Right cardiac atrium (tissue), 5 donors: ENCODE results near the gene CCDC82. TPM values are rescaled to one million over a fixed set of nuclear protein-coding genes. Genes with fewer than 3 reads are reported as not detected.

Experiments used
- ATAC-seq, 2 donors: fragments of 200-7000 bp; cut with Tn5 transposase; one replicate each; pipeline versions ENCODE4 v1.8.0 to v1.9.1; 2020; ENCODE audit warnings: moderate library complexity in 2 of 2, mild to moderate bottlenecking in 1 of 2
- DNase-seq, 3 donors: peaks; one replicate each; pipeline ENCODE4 v3.0.0-alpha.2; 2020
- H3K27ac ChIP-seq: one replicate; pipeline ENCODE4 v1.5.1; 2013; ENCODE audit warnings: mild to moderate bottlenecking, low read length, control low read depth, moderate library complexity
- H3K27me3 ChIP-seq: one replicate; pipeline ENCODE4 v1.6.1; 2013; ENCODE audit not compliant: control insufficient read depth, insufficient read depth
- H3K4me1 ChIP-seq: one replicate; pipeline ENCODE4 v1.6.1; 2013; ENCODE audit warnings: low read length; ENCODE audit not compliant: control insufficient read depth, insufficient read depth
- H3K4me3 ChIP-seq: one replicate; pipeline ENCODE4 v1.5.1; 2013; ENCODE audit warnings: low read length, control low read depth
- H3K9me3 ChIP-seq: one replicate; pipeline ENCODE4 v1.6.1; 2013; ENCODE audit warnings: low read length; ENCODE audit not compliant: control insufficient read depth
- WGBS: extraction: QIAGEN DNeasy Blood & Tissue Kit; methylation state at CpG from one replicate; pipeline ENCODE4 v1.1.7; 2013; 5-methylcytosine and 5-hydroxymethylcytosine counted together
- intact Hi-C, 4 donors: fragments of 100-400 bp; cut with DNase I; formaldehyde crosslinking; loops; one replicate each; pipeline versions ENCODE4 v1.11.0 to v1.14.0; 2022 to 2023
- polyA plus RNA-seq: library from polyadenylated mRNA; stranded (reverse); fragments of 200-250 nt; gene quantifications from one replicate; pipeline ENCODE4 v1.2.3, GENCODE V29; 2013
- total RNA-seq, 4 donors: library from RNA; stranded (reverse); fragmentation: NEBNext Ultra II Directional; extraction: Animal tissue kit (Norgen Biotek cat#: 25700); gene quantifications; one replicate each; pipeline ENCODE4 v1.2.1, GENCODE V29; 2021
- donor health status: healthy with polysubstance abuse.
- donor health status: DM: no; HTN: yes; CAD: no.
- donor health status: DM: no; HTN: no; CAD: no.
- donor health status: DM: no; HTN: yes; CAD: no; lungs with severe emphysema.
- donor health status: DM: yes; HTN: yes; CAD: no.

The CCDC82 gene
- total and polyA plus RNA-seq, 5 donors = 17.2 to 23.1 (median 18.7) TPM

DNA sequence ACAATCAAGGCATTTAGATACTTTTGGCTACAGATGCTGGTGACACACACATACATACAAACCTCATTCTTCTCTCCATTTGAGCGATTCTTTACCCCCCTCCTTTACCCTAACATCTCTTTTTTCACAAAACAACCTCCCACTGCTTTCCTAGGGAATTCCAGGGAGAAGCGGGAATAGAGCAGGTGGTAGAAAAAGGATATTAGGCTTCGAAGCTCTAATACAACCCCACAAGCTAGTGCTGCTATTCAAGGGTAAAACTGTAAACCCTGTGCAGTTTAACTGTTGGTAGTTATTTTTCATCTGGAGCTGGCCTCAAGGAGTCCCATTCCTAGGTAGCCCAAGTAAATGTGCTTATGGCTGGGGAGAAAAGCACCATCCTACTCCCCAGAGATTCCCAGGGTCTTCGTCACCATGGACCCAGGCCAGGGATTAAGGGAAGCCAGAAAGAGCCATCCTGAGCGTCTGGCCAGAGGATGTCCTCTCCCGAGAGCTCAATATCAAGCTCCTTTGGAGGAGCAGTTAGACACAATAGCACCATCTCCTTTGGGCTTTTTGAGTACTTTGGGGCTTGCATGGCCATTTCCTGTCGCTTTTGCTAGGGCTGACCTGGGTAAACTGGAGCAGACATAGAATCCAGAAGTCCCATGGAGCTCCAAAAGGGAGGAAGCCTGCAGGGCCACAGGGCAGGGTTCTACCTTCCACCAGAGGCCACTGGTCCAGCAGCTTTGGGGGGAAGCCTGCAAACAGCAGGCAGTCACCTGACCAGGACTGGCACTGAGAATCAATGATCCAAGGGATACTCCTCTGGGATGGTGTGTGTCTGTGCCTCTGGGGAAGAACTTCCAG lies 49.8 kb downstream of the CCDC82 start:
- ATAC-seq = no peak
- no peaks in the 10 kb centered on the region for H3K9me3 ChIP-seq
- WGBS = 42% methylated on average over 7 of the region's 7 CpGs
- intact Hi-C loops = loop anchor here in 3 of 4 donors (5.0 to 10.0 kb wide), 5 partner anchors 38 to 288 kb away; no protein-coding TSS in a partner anchor
- H3K27me3 ChIP-seq = no peaks in the 10 kb centered on the region
- H3K4me3 ChIP-seq = peak overlapping the region; percentile 42
- H3K27ac ChIP-seq = peak overlapping the region; percentile 93
- peaks cover 12% of the 10 kb centered on the region for H3K4me1 ChIP-seq
- DNase-seq = peak in 1 of 3 donors; percentile 52

DNA sequence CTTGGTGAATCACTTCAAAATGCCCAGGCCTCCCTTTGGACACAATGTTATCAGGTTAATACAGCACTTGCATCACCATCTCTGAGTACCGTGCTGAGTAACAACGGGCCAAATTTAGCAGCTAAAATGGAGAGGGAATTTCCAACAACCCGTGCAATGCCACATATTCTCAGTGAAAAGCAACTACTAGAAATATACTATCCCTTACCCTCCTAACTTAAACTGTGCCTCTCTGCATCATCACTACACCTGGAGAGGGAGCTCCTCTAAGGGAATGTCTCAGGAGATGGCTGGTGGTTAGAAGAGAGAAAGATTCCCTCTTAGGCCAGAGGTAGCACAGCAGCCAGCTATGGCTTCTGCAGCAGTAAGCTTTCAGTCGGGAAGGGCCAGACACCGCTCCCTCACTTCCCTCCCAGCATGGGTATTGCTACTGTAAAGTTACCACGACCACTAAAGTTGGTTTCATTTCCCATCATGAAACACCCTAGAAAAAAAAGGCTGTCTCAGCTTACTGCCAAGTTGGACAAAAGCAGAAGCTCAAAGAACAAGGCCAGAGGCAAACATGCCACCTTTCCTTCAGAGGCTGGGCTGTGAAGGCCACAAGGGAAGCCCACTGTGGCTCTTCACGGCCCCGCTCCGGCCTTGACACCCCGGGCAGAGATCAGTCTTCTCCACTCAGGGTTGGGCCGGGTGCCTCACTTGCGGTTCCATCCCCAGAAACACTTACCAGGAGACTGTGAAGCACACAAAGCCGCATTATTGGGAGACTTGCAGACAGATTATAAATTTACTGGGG lies 50.6 kb downstream of the CCDC82 start:
- intact Hi-C loops = no loop called here
- WGBS = 14% methylated on average over 13 of the region's 13 CpGs
- no peaks in the 10 kb centered on the region for H3K9me3 ChIP-seq
- H3K27me3 ChIP-seq = no peaks in the 10 kb centered on the region
- H3K4me1 ChIP-seq = peaks cover 12% of the 10 kb centered on the region
- ATAC-seq (peak; percentile 32 to 58), DNase-seq (peak; percentile 19 to 75 (median 69))
- H3K27ac ChIP-seq = peak overlapping the region; percentile 93
- peak overlapping the region; percentile 42 for H3K4me3 ChIP-seq

DNA sequence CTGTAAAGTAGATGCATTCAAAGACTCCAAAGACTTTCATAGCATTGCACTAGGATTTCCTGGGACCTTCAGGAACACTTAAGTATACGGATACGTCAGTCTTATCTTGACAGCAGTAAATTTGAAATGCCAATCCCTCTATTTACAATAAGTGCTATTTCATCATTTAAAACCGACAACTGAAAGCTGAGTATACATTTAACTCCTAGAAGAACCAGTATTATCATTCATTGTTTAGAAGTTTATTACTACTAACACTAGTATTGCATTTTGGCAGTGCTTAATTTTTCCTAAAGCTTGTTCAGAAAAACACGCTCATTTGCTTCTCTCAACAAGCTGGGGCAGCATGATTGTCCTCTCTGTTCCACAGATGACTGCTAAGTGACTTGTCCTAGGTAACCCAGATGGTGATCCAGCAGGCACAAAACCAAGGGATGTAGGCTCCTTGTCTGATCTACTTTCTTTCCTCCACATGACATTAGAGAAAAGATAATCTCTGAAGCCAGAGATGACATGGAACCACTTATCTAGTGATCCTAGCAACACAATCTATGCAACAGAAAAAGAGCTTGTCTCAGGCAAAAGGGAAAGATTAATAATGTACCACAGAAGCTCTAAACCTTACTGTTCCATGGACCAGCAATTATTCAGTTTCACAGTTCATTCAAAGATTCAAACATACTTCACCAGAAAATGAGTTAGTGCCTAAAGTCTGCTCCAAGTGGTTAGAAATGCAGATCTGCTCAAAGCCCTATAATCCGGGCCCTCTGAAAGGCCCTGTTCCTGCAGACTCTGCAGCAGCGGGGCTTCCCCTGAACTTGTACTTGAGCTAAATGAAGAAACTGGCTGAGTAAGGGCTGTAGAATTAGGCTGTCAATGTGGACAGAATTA lies 51.9 kb downstream of the CCDC82 start:
- no peaks in the 10 kb centered on the region for H3K27me3 ChIP-seq
- ATAC-seq (no peak), DNase-seq (peak in 2 of 3 donors; percentile 56 to 59)
- H3K9me3 ChIP-seq = no peaks in the 10 kb centered on the region
- WGBS = 43% methylated on average over 6 of the region's 6 CpGs
- H3K4me1 ChIP-seq = peaks cover 12% of the 10 kb centered on the region
- peak overlapping the region; percentile 69 for H3K27ac ChIP-seq
- intact Hi-C loops = no loop called here
- peak overlapping the region; percentile 42 for H3K4me3 ChIP-seq

DNA sequence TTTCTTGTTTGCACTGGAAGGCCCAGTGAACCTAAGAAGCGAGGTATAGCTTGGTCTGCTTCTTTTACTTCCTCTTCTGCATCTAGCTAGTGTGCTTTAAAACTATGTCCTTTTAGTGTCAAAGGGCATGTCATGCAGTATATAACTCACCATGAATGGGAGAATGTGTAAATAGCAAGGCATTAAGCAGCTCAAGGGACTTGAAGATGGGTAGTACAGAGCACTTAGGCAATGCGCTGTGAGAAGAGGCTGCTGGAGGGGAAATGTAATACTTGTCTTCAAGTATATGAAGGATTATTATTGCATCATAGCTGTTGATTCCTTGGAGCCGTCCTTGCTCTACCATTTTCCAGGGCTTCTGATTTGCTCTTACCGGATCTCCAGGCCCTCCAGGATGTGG lies 54.3 kb downstream of the CCDC82 start:
- no peak overlapping the region for H3K4me3 ChIP-seq
- DNase-seq (no peak), ATAC-seq (no peak)
- H3K27ac ChIP-seq = no peak overlapping the region
- WGBS = 81% methylated on average over 4 of the region's 4 CpGs
- peaks cover 20% of the 10 kb centered on the region for H3K4me1 ChIP-seq
- intact Hi-C loops = no loop called here
- no peaks in the 10 kb centered on the region for H3K9me3 ChIP-seq
- no peaks in the 10 kb centered on the region for H3K27me3 ChIP-seq

DNA sequence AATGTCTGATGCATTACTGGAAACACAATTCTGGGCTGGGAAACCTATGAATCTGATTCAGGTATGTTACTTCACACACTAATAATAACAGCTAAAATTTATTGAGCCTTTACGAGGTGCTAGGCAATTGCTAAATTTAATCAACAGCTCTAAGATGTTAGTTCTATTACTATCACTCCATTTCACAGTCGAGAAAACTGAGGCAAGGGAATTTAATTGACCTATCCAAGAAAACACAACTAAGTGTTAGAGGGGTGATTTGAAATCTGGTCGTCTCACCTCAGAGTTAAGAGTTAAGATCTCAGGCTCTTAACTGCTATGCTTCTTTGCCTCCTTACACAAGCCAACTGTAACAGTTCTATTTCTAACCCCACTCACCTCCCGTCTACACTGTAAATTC lies 55.5 kb downstream of the CCDC82 start:
- no peak overlapping the region for H3K4me3 ChIP-seq
- DNase-seq = no peak
- intact Hi-C loops = no loop called here
- H3K4me1 ChIP-seq = peaks cover 13% of the 10 kb centered on the region
- H3K27ac ChIP-seq = no peak overlapping the region
- H3K9me3 ChIP-seq = no peaks in the 10 kb centered on the region
- 81% methylated on average over 4 of the region's 4 CpGs for WGBS
- no peak for ATAC-seq
- H3K27me3 ChIP-seq = no peaks in the 10 kb centered on the region

DNA sequence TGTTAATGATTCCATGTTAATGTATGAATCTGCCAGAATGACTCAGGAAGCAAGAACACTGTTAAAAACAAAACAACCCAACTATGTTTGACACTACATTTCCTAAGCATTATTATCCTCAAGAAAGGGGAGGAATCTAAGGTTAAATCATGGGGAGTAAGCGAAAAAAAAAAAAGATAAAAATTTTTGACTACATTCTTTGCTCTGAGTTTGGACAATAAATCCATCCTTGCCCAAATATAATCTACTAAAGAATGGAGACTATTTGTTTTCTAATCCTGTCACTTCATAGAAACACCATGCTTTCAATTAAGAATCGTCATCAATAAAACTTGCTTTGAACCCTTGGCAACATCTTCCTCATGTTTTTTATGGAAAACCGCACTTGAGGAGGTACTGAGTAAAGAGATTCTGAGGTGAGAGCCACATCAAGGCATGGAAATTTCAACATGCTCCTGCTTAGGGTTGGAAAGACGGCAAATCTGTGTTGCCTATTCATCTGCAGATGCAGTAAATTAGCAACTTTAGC lies 56.5 kb downstream of the CCDC82 start:
- Histone ChIP-seq H3K27ac (no peak overlapping the region), H3K4me3 (no peak overlapping the region), H3K9me3 (no peaks in the 10 kb centered on the region), H3K4me1 (peaks cover 9% of the 10 kb centered on the region), H3K27me3 (no peaks in the 10 kb centered on the region)
- ATAC-seq (no peak), DNase-seq (no peak)
- 83% methylated on average over 4 of the region's 4 CpGs for WGBS
- intact Hi-C loops = no loop called here

DNA sequence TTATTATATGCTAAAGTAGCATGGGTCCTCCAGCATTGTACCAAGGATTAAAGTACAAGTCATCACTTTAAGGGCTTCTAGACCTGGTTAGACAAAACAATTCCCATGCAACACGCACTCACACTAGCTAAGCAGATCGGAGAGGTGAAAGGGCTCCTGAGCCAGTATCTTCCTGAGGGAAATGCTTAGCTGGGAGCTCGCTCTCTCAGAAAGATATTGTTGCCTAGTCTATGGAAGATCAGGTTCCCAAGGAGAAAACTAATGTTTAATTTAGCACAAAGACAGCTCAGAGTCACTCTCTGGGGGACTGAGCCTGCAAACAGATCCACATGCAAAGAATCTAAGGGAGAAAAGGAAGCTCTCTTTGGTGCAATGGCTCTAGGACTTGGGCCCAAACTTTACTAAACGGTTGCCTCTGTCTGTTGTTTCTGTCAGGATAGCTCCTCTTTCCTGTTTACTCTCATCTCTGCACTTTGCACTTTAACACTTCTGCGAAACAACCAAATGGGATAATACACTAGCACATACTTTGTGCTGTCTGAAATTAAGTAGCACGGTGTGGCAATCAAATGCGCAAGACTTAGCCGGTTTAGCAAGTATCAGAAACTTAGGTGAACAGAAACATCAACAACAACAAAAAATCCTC lies 57.5 kb downstream of the CCDC82 start:
- WGBS = 51% methylated on average over 8 of the region's 8 CpGs
- peak; percentile 13 to 30 for ATAC-seq
- no peak overlapping the region for H3K4me3 ChIP-seq
- intact Hi-C loops = no loop called here
- peaks cover 9% of the 10 kb centered on the region for H3K4me1 ChIP-seq
- peak overlapping the region; percentile 17 for H3K27ac ChIP-seq
- DNase-seq = no peak
- no peaks in the 10 kb centered on the region for H3K9me3 ChIP-seq
- H3K27me3 ChIP-seq = no peaks in the 10 kb centered on the region

DNA sequence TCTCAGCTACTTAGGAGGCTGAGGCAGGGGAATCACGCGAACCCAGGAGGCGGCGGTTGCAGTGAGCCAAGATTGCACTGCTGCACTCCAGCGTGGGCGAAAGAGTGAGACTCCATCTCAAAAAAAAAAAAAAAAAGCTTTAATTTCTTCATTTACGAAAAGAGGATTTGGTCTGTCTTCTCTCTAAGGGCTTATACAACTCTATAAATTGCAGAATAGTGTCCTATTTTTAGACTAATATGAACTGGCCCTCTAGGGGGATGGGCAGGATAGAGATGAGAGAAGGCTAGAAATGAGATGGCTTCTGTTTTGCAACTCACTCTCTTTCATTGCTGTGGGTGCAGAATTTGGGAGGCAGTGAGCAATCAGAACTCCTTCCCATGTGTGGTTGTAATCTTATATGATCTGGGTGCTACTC lies 58.0 kb downstream of the CCDC82 start:
- WGBS = 86% methylated on average over 7 of the region's 7 CpGs
- H3K9me3 ChIP-seq = no peaks in the 10 kb centered on the region
- ATAC-seq = peak; percentile 75 to 77
- H3K27me3 ChIP-seq = no peaks in the 10 kb centered on the region
- H3K4me3 ChIP-seq = no peak overlapping the region
- peaks cover 11% of the 10 kb centered on the region for H3K4me1 ChIP-seq
- peak in 2 of 3 donors; percentile 43 to 53 for DNase-seq
- intact Hi-C loops = no loop called here
- peak overlapping the region; percentile 17 for H3K27ac ChIP-seq

DNA sequence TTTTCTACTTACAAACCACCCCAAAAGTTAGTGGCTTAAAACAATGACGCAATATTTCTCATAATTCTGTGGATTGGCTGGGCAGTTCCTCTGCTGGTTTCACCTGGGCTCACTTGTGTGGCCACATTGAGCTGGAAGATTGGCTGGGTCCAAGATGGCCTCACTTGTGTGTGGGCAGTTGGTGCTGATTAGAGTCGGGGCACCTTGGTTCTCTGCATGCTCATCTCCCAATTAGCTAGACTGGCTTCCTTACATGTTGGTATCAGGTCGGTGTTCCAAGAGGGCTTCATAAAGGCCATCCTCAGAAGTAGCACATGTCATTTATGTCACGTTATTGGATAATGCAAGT lies 59.2 kb downstream of the CCDC82 start:
- WGBS = 98% methylated on average over 4 of the region's 4 CpGs
- intact Hi-C loops = no loop called here
- Histone ChIP-seq H3K4me1 (peaks cover 11% of the 10 kb centered on the region), H3K9me3 (no peaks in the 10 kb centered on the region), H3K27me3 (no peaks in the 10 kb centered on the region), H3K27ac (no peak overlapping the region), H3K4me3 (no peak overlapping the region)
- no peak for ATAC-seq
- no peak for DNase-seq
